HG02588 (cell line): ENCODE measurements around the gene FGF19.

Experiments
- ATAC-seq: cut with Tn5 transposase; IDR thresholded peaks from one replicate; pipeline ENCODE4 v1.9.1; 2021; ENCODE audit warnings: mild to moderate bottlenecking, moderate library complexity; ENCODE audit not compliant: unreplicated experiment

FGF19 gene

GRCh38 chr11:69718912-69719311 is 15.1 kb upstream of the FGF19 start:
- ATAC-seq, result no peak

GRCh38 chr11:69718147-69718546 is 14.3 kb upstream of the FGF19 start:
- no peak for ATAC-seq

DNA sequence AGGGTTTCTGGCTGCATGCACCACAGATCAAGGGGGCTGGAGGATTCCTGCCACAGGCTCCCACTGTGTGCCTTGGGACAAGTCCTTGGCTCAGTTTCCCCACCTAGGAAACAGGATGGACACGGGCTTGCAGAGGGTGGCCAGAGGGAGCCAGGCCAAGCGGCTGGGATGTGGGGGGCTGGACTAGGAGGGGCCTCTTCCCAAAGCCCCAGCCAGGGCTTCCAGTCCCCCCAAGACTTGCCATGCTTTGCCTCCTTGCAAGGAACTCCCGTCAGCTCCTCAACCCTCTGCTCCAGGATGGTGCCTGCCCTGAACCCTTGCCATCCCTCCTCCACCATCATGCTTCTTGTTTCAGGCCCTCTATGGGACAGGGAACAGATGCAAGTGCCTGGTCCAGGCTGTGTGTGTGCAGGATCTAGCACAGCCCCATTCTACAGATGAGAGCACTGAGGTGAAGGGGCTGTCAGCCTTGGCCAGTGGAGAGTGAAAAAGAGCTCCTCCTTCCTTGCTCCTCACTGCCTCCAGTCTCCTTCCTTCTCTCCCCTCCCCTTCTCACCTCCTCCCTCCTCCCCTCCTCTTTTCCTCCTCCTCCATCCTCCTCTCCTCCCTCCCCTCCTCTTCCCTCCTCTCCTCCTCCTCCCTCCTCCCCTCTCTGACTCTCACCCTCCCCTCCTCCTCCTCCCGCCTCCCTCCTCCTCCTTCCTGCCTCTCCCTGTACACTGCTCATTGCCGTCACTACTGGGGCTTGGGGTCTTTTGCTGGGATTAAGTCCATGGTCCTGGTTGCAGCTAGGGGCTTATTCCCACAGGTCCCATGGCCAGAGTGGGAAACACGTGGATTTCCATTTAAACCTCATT is 13.3 kb upstream of the FGF19 start:
- ATAC-seq, result no peak

- no peak for ATAC-seq
Observed at GRCh38 chr11:69716099-69716498, 12.3 kb upstream of the FGF19 start.

DNA sequence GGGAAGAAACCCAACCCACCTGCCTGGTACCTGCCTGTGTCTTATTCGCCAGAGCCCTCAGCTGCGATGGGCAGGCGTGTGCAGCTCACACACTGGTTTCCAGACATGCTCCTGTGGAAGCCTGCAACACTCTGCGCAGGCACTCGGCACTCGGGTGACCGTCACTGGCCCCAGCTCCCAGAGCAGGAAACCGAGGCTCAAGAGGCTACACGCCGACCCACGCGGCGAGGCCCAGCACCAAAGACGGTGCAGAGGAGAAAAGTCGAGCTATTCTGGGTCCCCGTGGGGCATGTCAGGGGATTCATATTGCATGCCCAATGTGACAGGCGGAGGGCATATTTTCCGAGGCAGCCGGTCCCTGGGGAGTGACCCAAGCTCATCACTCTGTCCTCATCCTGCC is 11.6 kb upstream of the FGF19 start:
- no peak for ATAC-seq

DNA sequence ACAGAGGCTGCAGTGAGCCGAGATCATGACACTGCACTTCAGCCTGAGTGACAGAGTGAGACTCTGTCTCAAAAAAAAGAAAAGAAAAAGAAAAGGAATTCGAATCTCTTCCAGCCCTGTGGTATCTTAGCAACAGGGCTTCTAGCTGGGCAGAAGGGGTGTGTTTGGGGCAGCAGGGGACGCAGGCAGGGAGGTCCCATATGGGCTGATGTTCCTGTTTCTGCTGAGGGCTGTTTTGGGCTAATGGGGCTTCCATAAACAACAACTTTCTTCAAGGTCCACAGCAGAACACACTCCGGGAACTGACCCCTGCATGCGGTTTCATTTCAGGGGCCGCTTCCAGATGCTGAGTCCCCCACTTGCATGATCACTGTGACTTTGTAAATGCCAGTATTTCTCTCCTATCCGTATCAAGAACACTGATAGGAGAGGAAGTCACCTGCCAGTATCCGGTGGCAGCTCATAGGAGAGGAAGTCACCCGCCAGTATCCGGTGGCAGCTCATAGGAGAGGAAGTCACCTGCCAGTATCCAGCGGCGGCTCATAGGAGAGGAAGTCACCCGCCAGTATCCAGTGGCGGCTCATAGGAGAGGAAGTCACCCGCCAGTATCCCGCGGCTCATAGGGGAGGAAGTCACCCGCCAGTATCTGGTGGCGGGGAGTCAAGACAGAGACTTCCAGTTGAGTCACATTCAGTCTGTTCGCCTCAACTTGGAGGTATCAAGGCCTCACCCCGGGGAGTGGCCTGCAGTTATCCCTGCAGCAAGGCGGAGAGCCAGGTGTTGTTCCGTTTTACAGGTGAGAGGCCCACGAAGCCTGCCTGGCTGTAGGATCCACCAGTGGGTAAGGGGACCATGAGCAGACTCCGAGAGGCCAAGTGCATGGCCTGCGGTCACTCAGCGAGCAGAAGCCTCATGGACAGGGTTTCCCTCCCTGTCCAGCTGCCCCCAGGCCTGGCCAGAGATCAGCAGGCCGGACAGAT is 8.3 kb upstream of the FGF19 start:
- ATAC-seq, result no peak

- ATAC-seq, result no peak
Observed at GRCh38 chr11:69708736-69709401, 5.0 kb upstream of the FGF19 start.

DNA sequence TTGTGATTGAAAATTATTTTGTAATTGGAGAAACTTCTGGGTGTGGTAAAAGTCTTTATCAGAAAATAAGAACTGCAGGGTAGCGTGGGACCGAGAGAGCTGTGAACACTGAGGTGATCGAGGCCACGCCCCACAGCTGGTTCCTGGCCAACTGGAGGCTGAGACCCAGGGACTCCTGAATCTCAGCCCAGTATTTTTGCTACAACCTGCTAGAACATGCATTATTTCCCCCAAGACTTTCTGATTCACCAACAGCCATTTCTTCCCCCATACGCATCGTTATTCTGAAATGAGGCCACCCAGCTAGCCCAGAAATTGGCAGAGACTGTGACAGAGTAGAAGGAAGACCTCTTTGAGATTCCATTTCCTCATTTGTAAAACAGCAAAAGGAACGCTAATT is 3.4 kb upstream of the FGF19 start:
- no peak for ATAC-seq

DNA sequence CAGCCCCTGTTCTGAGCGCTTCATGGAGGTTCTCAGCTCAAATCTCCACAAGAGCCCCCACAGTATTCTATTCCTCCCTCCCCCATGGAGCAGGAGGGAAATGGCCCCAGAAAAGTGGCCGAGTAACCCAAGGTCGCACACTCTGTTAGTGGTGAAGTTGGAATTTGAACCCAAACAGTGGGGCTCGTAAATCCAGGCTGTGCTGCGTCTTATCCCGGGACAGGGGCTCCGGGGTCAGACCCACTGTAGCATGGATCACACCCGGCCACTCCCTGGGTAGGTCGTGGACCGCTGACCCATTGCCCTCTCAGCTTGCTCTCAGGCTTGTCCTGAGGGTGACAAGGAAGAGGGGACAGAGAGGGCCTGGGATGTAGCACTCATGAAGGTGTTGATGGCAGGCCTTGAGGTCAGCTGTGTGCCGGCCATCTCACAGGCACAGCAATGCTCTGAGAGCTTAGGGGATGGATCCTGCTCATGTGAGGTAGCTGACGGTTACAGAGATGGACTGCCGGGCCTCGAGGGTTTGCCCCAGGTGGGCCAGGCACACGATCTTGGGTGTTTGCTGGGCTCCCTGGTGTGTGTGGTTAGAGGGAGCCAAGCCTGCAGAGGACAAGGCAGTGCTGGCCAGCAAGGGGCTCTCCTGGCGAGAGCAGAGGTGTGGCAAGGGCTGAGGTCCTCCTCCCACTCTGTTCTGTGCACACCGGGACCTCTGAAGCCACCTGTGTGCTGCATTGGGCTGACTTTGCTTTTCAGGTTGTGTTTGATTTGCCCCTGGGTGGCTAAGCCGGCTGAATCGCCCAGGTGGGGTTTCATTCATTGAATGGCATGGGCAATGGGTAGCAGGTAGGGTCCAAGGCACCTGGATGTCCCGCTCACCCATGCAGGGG is 2.3 kb upstream of the FGF19 start:
- ATAC-seq, result no peak

GRCh38 chr11:69705351-69705811 is 1.6 kb upstream of the FGF19 start:
- ATAC-seq, result no peak

- no peak for ATAC-seq
Observed at GRCh38 chr11:69704508-69705253, 859 bp upstream of the FGF19 start.

GRCh38 chr11:69703453-69703767 is 412 bp downstream of the FGF19 start:
- ATAC-seq, result no peak

- ATAC-seq, result no peak
Observed at GRCh38 chr11:69702769-69703452, 911 bp downstream of the FGF19 start.

DNA sequence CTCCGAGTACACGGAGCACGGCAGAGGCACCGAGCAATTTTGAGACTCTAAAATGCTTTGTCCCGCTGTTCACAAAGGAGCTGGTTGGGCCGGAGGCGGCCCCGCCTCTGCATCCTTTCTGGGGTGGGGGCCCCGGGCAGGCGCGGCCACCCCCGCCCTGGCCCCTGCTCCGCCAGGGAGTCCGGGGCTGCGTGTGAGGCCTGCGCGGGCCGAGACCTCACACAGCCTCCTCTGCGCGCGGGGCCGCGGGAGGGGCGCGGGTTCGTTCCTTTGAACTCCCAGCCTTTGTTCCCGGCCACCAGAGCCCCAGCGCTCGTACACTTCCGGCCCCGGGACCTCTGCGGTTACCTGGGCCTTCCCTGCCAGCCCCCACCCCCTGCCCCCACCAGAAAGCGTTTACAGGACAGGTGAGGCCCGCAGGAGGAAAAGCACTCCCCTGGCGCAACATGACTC is 1.6 kb downstream of the FGF19 start:
- no peak for ATAC-seq

DNA sequence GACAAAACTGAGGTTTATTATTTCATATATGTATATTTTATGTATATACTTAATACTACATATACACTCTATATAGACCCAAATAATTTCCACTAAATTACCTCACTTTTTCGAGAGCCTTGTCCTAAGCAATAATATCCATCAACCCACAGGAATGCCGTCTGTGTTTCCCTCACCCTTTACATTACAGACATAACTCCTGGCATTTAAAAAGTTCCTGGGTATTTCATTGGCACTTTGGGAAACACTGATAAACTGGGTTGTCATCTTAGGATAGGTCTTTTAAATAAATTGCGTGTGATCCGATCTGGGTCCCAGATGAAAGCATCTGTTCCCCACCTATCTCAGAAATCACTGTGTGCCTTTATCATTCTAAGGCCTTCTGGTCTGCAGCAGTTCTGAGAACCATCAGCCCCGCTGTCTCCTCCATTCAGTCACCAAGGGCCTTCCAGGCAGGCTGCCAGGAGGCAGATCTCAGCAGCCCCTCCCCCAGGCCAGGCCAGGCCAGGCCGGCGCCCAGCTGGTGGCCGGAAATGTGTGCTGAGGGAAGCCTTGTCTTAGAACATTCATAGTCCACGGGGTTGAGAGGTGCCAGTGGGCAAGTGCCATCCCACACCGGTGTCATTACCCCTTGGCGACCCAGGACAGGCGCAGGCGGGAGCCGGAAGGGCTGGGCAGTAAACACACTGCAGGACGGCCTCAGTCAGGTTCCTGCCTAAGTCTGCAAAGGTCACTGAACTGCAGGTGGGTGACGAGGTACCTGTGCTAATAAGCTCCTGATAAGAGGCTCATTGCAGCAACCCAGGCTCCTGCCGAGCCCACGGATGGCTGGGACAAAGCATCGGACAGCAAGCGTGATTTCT is 3.3 kb downstream of the FGF19 start:
- no peak for ATAC-seq

DNA sequence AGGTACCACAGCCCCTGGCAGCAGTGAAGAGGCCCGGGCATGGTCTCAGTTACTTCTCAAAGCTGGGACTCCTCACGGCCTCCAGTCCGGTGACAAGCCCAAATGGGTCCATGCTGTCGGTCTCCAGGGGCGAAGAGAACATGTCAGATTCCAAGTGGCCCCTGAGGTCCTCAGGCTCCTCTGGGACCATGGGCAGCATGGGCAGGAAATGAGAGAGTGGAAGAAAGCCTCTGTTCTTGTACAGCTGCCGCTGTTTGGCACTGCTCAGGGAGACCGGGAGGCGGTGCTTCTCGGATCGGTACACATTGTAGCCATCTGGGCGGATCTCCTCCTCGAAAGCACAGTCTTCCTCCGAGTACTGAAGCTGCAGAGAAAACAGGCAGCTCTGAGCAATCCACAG is 4.6 kb downstream of the FGF19 start:
- no peak for ATAC-seq

- ATAC-seq, result no peak
Observed at GRCh38 chr11:69698362-69698761, 5.5 kb downstream of the FGF19 start.

GRCh38 chr11:69697861-69698260 is 6.0 kb downstream of the FGF19 start:
- no peak for ATAC-seq
